Endodermal cell (in vitro differentiated cells): ENCODE results near the gene NUP98. TPM values are rescaled to one million over a fixed set of nuclear protein-coding genes. Genes with fewer than 3 reads are reported as not detected.

Source experiments
- DNase-seq: peaks from one replicate; pipeline ENCODE4 v3.0.0-alpha.2; 2017
- H3K27ac ChIP-seq: 2 replicates; pipeline ENCODE4 v1.5.1; 2013; ENCODE audit warnings: mild to moderate bottlenecking, low read depth, low read length, moderate library complexity
- H3K27me3 ChIP-seq: 2 replicates; pipeline ENCODE4 v1.6.1; 2013; ENCODE audit warnings: mild to moderate bottlenecking, low read length, moderate library complexity; ENCODE audit not compliant: insufficient read depth, control insufficient read depth, poor library complexity, severe bottlenecking
- H3K36me3 ChIP-seq: 2 replicates; pipeline ENCODE4 v1.7.0; 2013; ENCODE audit warnings: mild to moderate bottlenecking, low read length, moderate library complexity; ENCODE audit not compliant: control insufficient read depth, insufficient read depth
- H3K4me1 ChIP-seq: one replicate; pipeline ENCODE4 v1.7.0; 2013; ENCODE audit warnings: low read length; ENCODE audit not compliant: control insufficient read depth, insufficient read depth
- H3K4me3 ChIP-seq: 2 replicates; pipeline ENCODE4 v1.5.1; 2013; ENCODE audit warnings: mild to moderate bottlenecking, low read length, moderate library complexity
- H3K9ac ChIP-seq: 2 replicates; pipeline ENCODE4 v1.6.1; 2013; ENCODE audit warnings: mild to moderate bottlenecking, low read length, moderate library complexity; ENCODE audit not compliant: poor library complexity, severe bottlenecking; ENCODE audit errors: extremely low read depth
- H3K9me3 ChIP-seq: 2 replicates; pipeline ENCODE4 v1.6.1; 2013; ENCODE audit warnings: mild to moderate bottlenecking, low read length, moderate library complexity; ENCODE audit not compliant: control insufficient read depth
- H3K27ac Mint-ChIP-seq: 2 replicates; pipeline ENCODE4 v1.8.0; 2020; ENCODE audit warnings: mixed read lengths
- H3K27me3 Mint-ChIP-seq: 2 replicates; pipeline ENCODE4 v1.8.0; 2021; ENCODE audit warnings: mild to moderate bottlenecking, mixed read lengths; ENCODE audit not compliant: insufficient read depth
- H3K36me3 Mint-ChIP-seq: 2 replicates; pipeline ENCODE4 v1.8.0; 2020; ENCODE audit warnings: low read depth, mixed read lengths
- H3K4me1 Mint-ChIP-seq: 2 replicates; pipeline ENCODE4 v1.8.0; 2020; ENCODE audit warnings: mixed read lengths
- H3K4me3 Mint-ChIP-seq: 2 replicates; pipeline ENCODE4 v1.8.0; 2020; ENCODE audit warnings: mild to moderate bottlenecking, moderate library complexity, mixed read lengths
- H3K9me3 Mint-ChIP-seq: 2 replicates; pipeline ENCODE4 v1.8.0; 2020; ENCODE audit warnings: mild to moderate bottlenecking, mixed read lengths
- WGBS, 2 experiments: methylation state at CpG; one replicate each; pipeline versions ENCODE4 v1.1.5 to v1.1.7; 2013; ENCODE audit warnings: missing lambda C conversion rate in 2 of 2, mixed read lengths in 1 of 2; ENCODE audit not compliant: insufficient coverage in 1 of 2, insufficient read length in 1 of 2; 5-methylcytosine and 5-hydroxymethylcytosine counted together
- total RNA-seq, 2 donors: library from RNA; stranded (reverse); fragmentation: NEBNext Ultra II Directional in 1 of 2; extraction: Animal tissue kit (Norgen Biotek cat#: 25700) in 1 of 2; gene quantifications; 2 replicates in 1 of 2; 3 replicates in 1 of 2; pipeline ENCODE4 v1.2.1, GENCODE V29; 2021
- TF ChIP-seq, protein P1 (sequence below): fragments of 200-600 bp; sonication (generic); conservative IDR thresholded peaks from 2 replicates; pipeline ENCODE4 v1.5.0; 2021; ENCODE audit warnings: antibody characterized with exemption, mild to moderate bottlenecking

Gene NUP98
- total RNA-seq, 2 donors from 2014 or later: 81.6 to 92.6 TPM

GRCh38 chr11:3753110-3753509, 44.2 kb downstream of the NUP98 start:
- Histone ChIP-seq H3K4me3 (no peak overlapping the region), H3K9me3 (no peaks in the 10 kb centered on the region), H3K27ac (no peak overlapping the region), H3K4me1 (no peaks in the 10 kb centered on the region), H3K36me3 (peaks cover 87% of the 10 kb centered on the region), H3K9ac (no peak overlapping the region), H3K27me3 (no peaks in the 10 kb centered on the region)
- 88 to 100% methylated on average over 2 of the region's 2 CpGs for WGBS, 2 experiments
- H3K4me3 Mint-ChIP-seq: no peak overlapping the region
- H3K27me3 Mint-ChIP-seq: no peaks in the 10 kb centered on the region
- no peaks in the 10 kb centered on the region for H3K4me1 Mint-ChIP-seq
- no peak for DNase-seq
- no peaks in the 10 kb centered on the region for H3K9me3 Mint-ChIP-seq
- peaks cover 71% of the 10 kb centered on the region for H3K36me3 Mint-ChIP-seq
- no peak overlapping the region for H3K27ac Mint-ChIP-seq
- TF ChIP-seq, protein P1, sequence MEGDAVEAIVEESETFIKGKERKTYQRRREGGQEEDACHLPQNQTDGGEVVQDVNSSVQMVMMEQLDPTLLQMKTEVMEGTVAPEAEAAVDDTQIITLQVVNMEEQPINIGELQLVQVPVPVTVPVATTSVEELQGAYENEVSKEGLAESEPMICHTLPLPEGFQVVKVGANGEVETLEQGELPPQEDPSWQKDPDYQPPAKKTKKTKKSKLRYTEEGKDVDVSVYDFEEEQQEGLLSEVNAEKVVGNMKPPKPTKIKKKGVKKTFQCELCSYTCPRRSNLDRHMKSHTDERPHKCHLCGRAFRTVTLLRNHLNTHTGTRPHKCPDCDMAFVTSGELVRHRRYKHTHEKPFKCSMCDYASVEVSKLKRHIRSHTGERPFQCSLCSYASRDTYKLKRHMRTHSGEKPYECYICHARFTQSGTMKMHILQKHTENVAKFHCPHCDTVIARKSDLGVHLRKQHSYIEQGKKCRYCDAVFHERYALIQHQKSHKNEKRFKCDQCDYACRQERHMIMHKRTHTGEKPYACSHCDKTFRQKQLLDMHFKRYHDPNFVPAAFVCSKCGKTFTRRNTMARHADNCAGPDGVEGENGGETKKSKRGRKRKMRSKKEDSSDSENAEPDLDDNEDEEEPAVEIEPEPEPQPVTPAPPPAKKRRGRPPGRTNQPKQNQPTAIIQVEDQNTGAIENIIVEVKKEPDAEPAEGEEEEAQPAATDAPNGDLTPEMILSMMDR: no peak

DNA sequence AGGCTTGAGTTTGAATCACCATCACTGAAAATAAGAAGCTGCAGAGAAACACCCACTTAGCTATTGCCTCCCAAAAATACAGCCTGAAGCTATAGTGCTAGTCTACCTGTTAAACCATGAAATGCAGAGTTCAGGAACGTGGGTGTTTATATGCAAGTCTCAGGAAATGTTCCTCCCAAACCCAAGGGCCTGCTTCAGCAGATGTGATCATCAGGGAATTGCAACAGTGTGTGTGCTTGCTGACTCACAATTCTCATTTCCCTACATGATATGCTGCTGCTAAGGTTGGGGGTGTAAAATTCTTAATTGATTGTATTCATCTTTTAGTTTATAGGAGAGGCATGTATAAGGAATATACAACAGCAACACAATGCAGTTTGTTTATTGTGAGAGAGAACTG, 49.6 kb downstream of the NUP98 start:
- H3K4me1 Mint-ChIP-seq: no peaks in the 10 kb centered on the region
- no peak overlapping the region for H3K4me3 Mint-ChIP-seq

DNA sequence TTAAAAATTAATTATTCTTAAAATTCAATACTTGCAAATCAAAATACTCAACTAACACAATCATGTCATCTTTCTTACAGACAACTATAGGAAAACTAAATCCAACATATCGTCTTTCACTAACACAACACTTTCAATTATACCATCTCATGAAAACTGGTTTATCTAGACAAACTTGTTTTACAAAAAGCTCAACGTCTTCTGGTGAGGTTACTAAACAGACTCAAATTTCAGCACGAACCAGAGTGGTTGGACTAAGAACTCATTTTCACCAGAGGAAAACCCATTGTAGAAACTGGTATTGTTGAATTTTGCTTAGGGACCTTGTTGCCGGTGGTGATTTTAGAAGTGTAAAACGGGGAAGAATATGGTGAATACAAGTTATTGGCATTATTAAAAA, 52.2 kb downstream of the NUP98 start:
- TF ChIP-seq, protein P1: no peak
- no peak overlapping the region for H3K4me3 Mint-ChIP-seq
- WGBS, 2 experiments: 98 to 100% methylated on average over 2 to 4 of the region's 5 CpGs
- no peak overlapping the region for H3K9ac ChIP-seq
- H3K4me1 ChIP-seq: no peaks in the 10 kb centered on the region
- no peaks in the 10 kb centered on the region for H3K9me3 ChIP-seq
- no peaks in the 10 kb centered on the region for H3K4me1 Mint-ChIP-seq
- H3K27ac ChIP-seq: no peak overlapping the region
- peaks cover 59% of the 10 kb centered on the region for H3K36me3 Mint-ChIP-seq
- H3K27me3 ChIP-seq: no peaks in the 10 kb centered on the region
- no peaks in the 10 kb centered on the region for H3K27me3 Mint-ChIP-seq
- no peak overlapping the region for H3K4me3 ChIP-seq
- no peaks in the 10 kb centered on the region for H3K9me3 Mint-ChIP-seq
- no peak for DNase-seq
- peaks cover 74% of the 10 kb centered on the region for H3K36me3 ChIP-seq
- H3K27ac Mint-ChIP-seq: no peak overlapping the region

More for the DNA sequence above, 49.6 kb downstream of the NUP98 start:
- Histone ChIP-seq H3K27me3 (no peaks in the 10 kb centered on the region), H3K4me3 (no peak overlapping the region), H3K4me1 (no peaks in the 10 kb centered on the region), H3K27ac (no peak overlapping the region), H3K9ac (no peak overlapping the region), H3K36me3 (peaks cover 79% of the 10 kb centered on the region), H3K9me3 (no peaks in the 10 kb centered on the region)
- TF ChIP-seq, protein P1: no peak
- Mint-ChIP-seq H3K9me3 (no peaks in the 10 kb centered on the region), H3K27me3 (no peaks in the 10 kb centered on the region), H3K36me3 (peaks cover 66% of the 10 kb centered on the region), H3K27ac (peak overlapping the region; percentile 25)
- no peak for DNase-seq
- whole genome bisulfite sequencing, 2 experiments: 88 to 100% methylated on average over 1 of the region's 1 CpG
